HL-60/S4 treated with retinoic acid at 250 ng/mL for 4 days and 3 days (cell line): ENCODE data around the gene FCF1.

Experiments
- in situ Hi-C: fragments of 300-500 bp; cut with MboI; formaldehyde crosslinking; loops from 2 replicates; pipeline ENCODE4 v1.7.0; 2022; ENCODE audit warnings: low sequenced_read_pairs

FCF1 gene

GRCh38 chr14:74712499-74713394, at the start of gene FCF1, which contains the start of gene AREL1:
FCF1 (plus strand) TSS chr14:74713144; CDS start chr14:74713198, 54 bp downstream.
AREL1 (minus strand) TSS chr14:74713080; CDS start chr14:74685615, 27,465 bp downstream.
- in situ Hi-C loops = no loop called here

- in situ Hi-C loops = no loop called here
These were observed 49.1 kb upstream of the FCF1 start for GRCh38 chr14:74663884-74664283.

GRCh38 chr14:74664717-74665116, 48.2 kb upstream of the FCF1 start:
- in situ Hi-C loops = no loop called here

- in situ Hi-C loops = no loop called here
These were observed 45.2 kb upstream of the FCF1 start for GRCh38 chr14:74667758-74668157.

- in situ Hi-C loops = no loop called here
These were observed 43.7 kb upstream of the FCF1 start for GRCh38 chr14:74669256-74669655.

GRCh38 chr14:74669846-74670245, 43.1 kb upstream of the FCF1 start:
- in situ Hi-C loops = no loop called here

GRCh38 chr14:74670726-74671411, 42.1 kb upstream of the FCF1 start:
- in situ Hi-C loops = no loop called here

GRCh38 chr14:74671789-74672188, 41.2 kb upstream of the FCF1 start:
- in situ Hi-C loops = no loop called here

GRCh38 chr14:74673768-74674167, 39.2 kb upstream of the FCF1 start:
- in situ Hi-C loops = no loop called here

GRCh38 chr14:74675219-74675618, 37.7 kb upstream of the FCF1 start:
- in situ Hi-C loops = no loop called here

- in situ Hi-C loops = no loop called here
These were observed 30.6 kb upstream of the FCF1 start for GRCh38 chr14:74682169-74682952.

GRCh38 chr14:74683406-74683805, 29.5 kb upstream of the FCF1 start:
- in situ Hi-C loops = no loop called here

GRCh38 chr14:74684434-74684833, 28.5 kb upstream of the FCF1 start:
- in situ Hi-C loops = no loop called here

- in situ Hi-C loops = no loop called here
These were observed 27.9 kb upstream of the FCF1 start for GRCh38 chr14:74685056-74685455.

GRCh38 chr14:74685921-74686678, 26.8 kb upstream of the FCF1 start:
- in situ Hi-C loops = no loop called here

GRCh38 chr14:74691456-74691855, 21.5 kb upstream of the FCF1 start:
- in situ Hi-C loops = no loop called here

- in situ Hi-C loops = no loop called here
These were observed 19.8 kb upstream of the FCF1 start for GRCh38 chr14:74693191-74693590.

- in situ Hi-C loops = no loop called here
These were observed 17.5 kb upstream of the FCF1 start for GRCh38 chr14:74695406-74695805.

- in situ Hi-C loops = no loop called here
These were observed 15.9 kb upstream of the FCF1 start for GRCh38 chr14:74697011-74697410.

- in situ Hi-C loops = no loop called here
These were observed 15.4 kb upstream of the FCF1 start for GRCh38 chr14:74697543-74697942.

GRCh38 chr14:74697976-74698375, 15.0 kb upstream of the FCF1 start:
- in situ Hi-C loops = no loop called here
